ENCODE measurements around the gene UTS2. TPM values are rescaled to one million over a fixed set of nuclear protein-coding genes. Genes with fewer than 3 reads are reported as not detected.

Gene UTS2
- total and polyA plus RNA-seq, 12 donors = 0.65 to 54.3 (median 6.7) TPM; not detected in 6

- WGBS, 4 donors = 64 to 65% (median 65%) methylated on average over 1 of the region's 1 CpG
- no peak overlapping the region for H3K4me3 ChIP-seq
- H3K36me3 ChIP-seq (replicated peaks in 1 of 2) = no peaks in the 10 kb centered on the region
- no peaks in the 10 kb centered on the region for H3K4me1 ChIP-seq (replicated peaks in 1 of 2)
- intact Hi-C loops (cut with DNase I) = no loop called here
- no peaks in the 10 kb centered on the region for H3K27me3 ChIP-seq
- DNase-seq = no peak
- TF ChIP-seq POLR2A (IDR thresholded peaks at IDR 0.05) = no peak
- TF ChIP-seq, protein P1, sequence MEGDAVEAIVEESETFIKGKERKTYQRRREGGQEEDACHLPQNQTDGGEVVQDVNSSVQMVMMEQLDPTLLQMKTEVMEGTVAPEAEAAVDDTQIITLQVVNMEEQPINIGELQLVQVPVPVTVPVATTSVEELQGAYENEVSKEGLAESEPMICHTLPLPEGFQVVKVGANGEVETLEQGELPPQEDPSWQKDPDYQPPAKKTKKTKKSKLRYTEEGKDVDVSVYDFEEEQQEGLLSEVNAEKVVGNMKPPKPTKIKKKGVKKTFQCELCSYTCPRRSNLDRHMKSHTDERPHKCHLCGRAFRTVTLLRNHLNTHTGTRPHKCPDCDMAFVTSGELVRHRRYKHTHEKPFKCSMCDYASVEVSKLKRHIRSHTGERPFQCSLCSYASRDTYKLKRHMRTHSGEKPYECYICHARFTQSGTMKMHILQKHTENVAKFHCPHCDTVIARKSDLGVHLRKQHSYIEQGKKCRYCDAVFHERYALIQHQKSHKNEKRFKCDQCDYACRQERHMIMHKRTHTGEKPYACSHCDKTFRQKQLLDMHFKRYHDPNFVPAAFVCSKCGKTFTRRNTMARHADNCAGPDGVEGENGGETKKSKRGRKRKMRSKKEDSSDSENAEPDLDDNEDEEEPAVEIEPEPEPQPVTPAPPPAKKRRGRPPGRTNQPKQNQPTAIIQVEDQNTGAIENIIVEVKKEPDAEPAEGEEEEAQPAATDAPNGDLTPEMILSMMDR (IDR thresholded peaks at IDR 0.05) = no peak
- H3K27ac ChIP-seq = no peak overlapping the region
- H3K9me3 ChIP-seq (replicated peaks in 1 of 3) = no peaks in the 10 kb centered on the region
Observed at GRCh38 chr1:7896994-7897393, 44.1 kb upstream of the UTS2 start.

- TF ChIP-seq, protein P1 (IDR thresholded peaks at IDR 0.05) = no peak
- TF ChIP-seq POLR2A (IDR thresholded peaks at IDR 0.05) = no peak
- Histone ChIP-seq H3K9me3 (replicated peaks in 1 of 3) (no peaks in the 10 kb centered on the region), H3K36me3 (replicated peaks in 1 of 2) (no peaks in the 10 kb centered on the region), H3K27ac (no peak overlapping the region), H3K4me3 (no peak overlapping the region), H3K27me3 (peaks cover 12% of the 10 kb centered on the region), H3K4me1 (replicated peaks in 1 of 2) (no peaks in the 10 kb centered on the region)
- WGBS, 4 donors = 64 to 71% (median 70%) methylated on average over 13 of the region's 13 CpGs
- DNase-seq = peak in 5 of 7 donors; percentile 27 to 69 (median 57)
- intact Hi-C loops (cut with DNase I) = no loop called here
Observed at GRCh38 chr1:7893529-7894180, 40.8 kb upstream of the UTS2 start.

DNA sequence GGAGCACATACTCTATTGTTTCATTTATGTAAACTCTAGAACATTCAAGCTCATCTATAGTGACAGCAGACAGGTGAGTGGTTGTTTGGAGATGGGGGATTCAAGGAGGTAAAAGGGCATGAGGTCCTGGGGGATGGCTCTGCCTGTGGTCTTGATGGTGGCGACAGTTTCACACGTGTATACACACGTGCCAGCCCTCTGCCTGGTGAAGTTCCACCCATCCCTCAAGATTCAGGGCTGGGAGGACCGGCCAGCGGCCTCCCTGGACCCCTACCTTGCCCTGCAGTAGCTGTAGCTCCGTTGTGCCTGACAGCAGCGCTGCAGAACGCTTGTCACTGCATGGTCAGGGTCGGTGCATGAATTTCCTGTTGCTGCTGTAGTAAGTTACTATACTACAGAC, 38.9 kb upstream of the UTS2 start:
- 45 to 73% (median 60%) methylated on average over 5 to 9 of the region's 9 CpGs for WGBS, 4 donors
- H3K4me1 ChIP-seq (replicated peaks in 1 of 2) = no peaks in the 10 kb centered on the region
- no peak overlapping the region for H3K4me3 ChIP-seq
- H3K27me3 ChIP-seq = peaks cover 12% of the 10 kb centered on the region
- TF ChIP-seq, protein P1 (IDR thresholded peaks at IDR 0.05) = no peak
- no peak for TF ChIP-seq POLR2A (IDR thresholded peaks at IDR 0.05)
- no peak overlapping the region for H3K27ac ChIP-seq
- intact Hi-C loops (cut with DNase I) = no loop called here
- H3K9me3 ChIP-seq (replicated peaks in 1 of 3) = no peaks in the 10 kb centered on the region
- DNase-seq = no peak
- H3K36me3 ChIP-seq (replicated peaks in 1 of 2) = no peaks in the 10 kb centered on the region

DNA sequence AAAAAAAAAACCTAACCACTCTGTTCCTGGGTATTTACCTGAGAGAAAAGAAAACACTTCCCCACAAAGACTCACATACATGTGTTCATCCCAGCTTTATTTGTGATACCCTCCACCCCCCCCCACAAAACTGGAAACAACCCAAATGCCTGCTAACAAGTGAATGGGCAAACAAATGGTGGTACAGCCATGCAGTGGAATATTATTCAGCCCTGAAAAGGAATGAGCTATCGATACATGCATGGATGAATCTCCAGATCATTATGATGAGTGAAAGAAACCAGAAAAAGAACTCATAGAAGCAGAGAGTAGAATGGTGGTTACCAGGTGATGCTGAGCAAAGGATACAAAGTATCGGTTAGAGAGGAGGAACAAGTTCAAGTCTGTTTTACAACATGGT, 38.0 kb upstream of the UTS2 start:
- Histone ChIP-seq H3K27me3 (peaks cover 12% of the 10 kb centered on the region), H3K36me3 (replicated peaks in 1 of 2) (no peaks in the 10 kb centered on the region), H3K4me1 (replicated peaks in 1 of 2) (no peaks in the 10 kb centered on the region), H3K9me3 (replicated peaks in 1 of 3) (no peaks in the 10 kb centered on the region), H3K4me3 (no peak overlapping the region), H3K27ac (no peak overlapping the region)
- intact Hi-C loops (cut with DNase I) = no loop called here
- 92 to 96% (median 94%) methylated on average over 2 of the region's 2 CpGs for WGBS, 4 donors
- no peak for DNase-seq
- TF ChIP-seq POLR2A (IDR thresholded peaks at IDR 0.05) = no peak
- TF ChIP-seq, protein P1 (IDR thresholded peaks at IDR 0.05) = no peak

Measured in adrenal gland (tissue), 12 donors.